Measurements from ENCODE around the gene DRD4. TPM values are rescaled to one million over a fixed set of nuclear protein-coding genes. Genes with fewer than 3 reads are reported as not detected.
"Not testable (repeated sequence)": the region's sequence is repeated elsewhere in the genome, so short reads cannot be mapped to it uniquely, and the experiment has no call there.

The DRD4 gene
- polyA plus RNA-seq, 3 donors, result 0.13 TPM; not detected in 2

GRCh38 chr11:688681-689080 lies 51.6 kb downstream of the DRD4 start:
- H3K4me1 ChIP-seq (ENCODE audit: control insufficient read depth in 1 of 2, insufficient read depth in 2 of 2, low read length in 2 of 2), result peaks cover 7% of the 10 kb centered on the region in 2 donors
- no peaks in the 10 kb centered on the region for H3K9me3 ChIP-seq (replicated peaks in 1 of 2; ENCODE audit: control insufficient read depth in 1 of 2, insufficient read depth in 1 of 2, low read length in 2 of 2)
- H3K27me3 ChIP-seq (ENCODE audit: control insufficient read depth in 2 of 2, insufficient read depth in 2 of 2, low read length in 2 of 2), result no peaks in the 10 kb centered on the region
- H3K4me1 Mint-ChIP-seq, result peaks cover 14% of the 10 kb centered on the region
- no peak overlapping the region for H3K27ac Mint-ChIP-seq
- peaks cover 22% of the 10 kb centered on the region for H4K20me1 ChIP-seq (ENCODE audit: insufficient read depth, low read length)
- H3K36me3 ChIP-seq (replicated peaks in 1 of 2; ENCODE audit: control insufficient read depth in 1 of 2, insufficient read depth in 2 of 2, low read length in 2 of 2), result peaks cover 50 to 74% of the 10 kb centered on the region in 2 donors
- peaks cover 28% of the 10 kb centered on the region for H3K79me2 ChIP-seq (ENCODE audit: insufficient read depth, low read length)
- intact Hi-C loops (cut with micrococcal nuclease), result no loop called here
- 24% methylated on average over 9 of the region's 9 CpGs for WGBS (ENCODE audit: insufficient coverage)
- DNase-seq, result no peak
- no peak overlapping the region for H3K9ac ChIP-seq (ENCODE audit: insufficient read depth, low read length, poor library complexity, severe bottlenecking)
- H3K4me3 ChIP-seq (replicated peaks in 1 of 3; ENCODE audit: low read depth in 2 of 3, low read length in 3 of 3), result no peak overlapping the region
- H3K4me2 ChIP-seq (replicated peaks; ENCODE audit: extremely low read depth, low read length, poor library complexity, severe bottlenecking), result no peak overlapping the region
- no peak for TF ChIP-seq CTCF (IDR thresholded peaks at IDR 0.05)
- peaks cover 0 to 8% (median 5%) of the 10 kb centered on the region in 3 donors for H3K27me3 Mint-ChIP-seq (ENCODE audit: low read depth in 3 of 3)
- H3K4me3 Mint-ChIP-seq, result no peak overlapping the region
- peaks cover 62 to 77% of the 10 kb centered on the region in 2 donors for H3K36me3 Mint-ChIP-seq
- H3K27ac ChIP-seq (ENCODE audit: low read depth in 1 of 2, low read length in 2 of 2), result no peak overlapping the region
- H3K9me3 Mint-ChIP-seq, result peaks cover 0 to 1% (median 0%) of the 10 kb centered on the region in 7 donors
- no peak overlapping the region for H2AFZ ChIP-seq (ENCODE audit: insufficient read depth, low read depth, low read length, poor library complexity, severe bottlenecking)

GRCh38 chr11:689625-690024 lies 52.6 kb downstream of the DRD4 start:
- no peak overlapping the region for H3K27ac ChIP-seq (ENCODE audit: low read depth in 1 of 2, low read length in 2 of 2)
- intact Hi-C loops (cut with micrococcal nuclease), result loop anchor here in 1 of 2 donors (10.0 kb wide), 1 partner anchor 695 kb away; the partner anchor contains the start of gene BRSK2
- H3K4me3 ChIP-seq (replicated peaks in 1 of 3; ENCODE audit: low read depth in 2 of 3, low read length in 3 of 3), result no peak overlapping the region
- Mint-ChIP-seq H3K4me1 (peaks cover 17% of the 10 kb centered on the region), H3K36me3 (peaks cover 52 to 67% of the 10 kb centered on the region in 2 donors), H3K27ac (no peak overlapping the region), H3K27me3 (ENCODE audit: low read depth in 3 of 3) (peaks cover 0 to 8% (median 5%) of the 10 kb centered on the region in 3 donors), H3K4me3 (no peak overlapping the region), H3K9me3 (peaks cover 0 to 1% (median 0%) of the 10 kb centered on the region in 7 donors)
- no peak for TF ChIP-seq CTCF (IDR thresholded peaks at IDR 0.05)
- peaks cover 27% of the 10 kb centered on the region for H4K20me1 ChIP-seq (ENCODE audit: insufficient read depth, low read length)
- no peaks in the 10 kb centered on the region for H3K9me3 ChIP-seq (replicated peaks in 1 of 2; ENCODE audit: control insufficient read depth in 1 of 2, insufficient read depth in 1 of 2, low read length in 2 of 2)
- H3K4me1 ChIP-seq (ENCODE audit: control insufficient read depth in 1 of 2, insufficient read depth in 2 of 2, low read length in 2 of 2), result peaks cover 14 to 15% of the 10 kb centered on the region in 2 donors
- peaks cover 41 to 65% of the 10 kb centered on the region in 2 donors for H3K36me3 ChIP-seq (replicated peaks in 1 of 2; ENCODE audit: control insufficient read depth in 1 of 2, insufficient read depth in 2 of 2, low read length in 2 of 2)
- no peak overlapping the region for H3K9ac ChIP-seq (ENCODE audit: insufficient read depth, low read length, poor library complexity, severe bottlenecking)
- DNase-seq, result no peak
- no peak overlapping the region for H3K4me2 ChIP-seq (replicated peaks; ENCODE audit: extremely low read depth, low read length, poor library complexity, severe bottlenecking)
- WGBS (ENCODE audit: insufficient coverage), result 60% methylated on average over 7 of the region's 7 CpGs
- peaks cover 34% of the 10 kb centered on the region for H3K79me2 ChIP-seq (ENCODE audit: insufficient read depth, low read length)
- no peaks in the 10 kb centered on the region for H3K27me3 ChIP-seq (ENCODE audit: control insufficient read depth in 2 of 2, insufficient read depth in 2 of 2, low read length in 2 of 2)
- no peak overlapping the region for H2AFZ ChIP-seq (ENCODE audit: insufficient read depth, low read depth, low read length, poor library complexity, severe bottlenecking)

GRCh38 chr11:690244-690643 lies 53.2 kb downstream of the DRD4 start:
- Histone ChIP-seq H3K4me1 (ENCODE audit: control insufficient read depth in 1 of 2, insufficient read depth in 2 of 2, low read length in 2 of 2) (peaks cover 14 to 18% of the 10 kb centered on the region in 2 donors), H4K20me1 (ENCODE audit: insufficient read depth, low read length) (peaks cover 27% of the 10 kb centered on the region), H3K79me2 (ENCODE audit: insufficient read depth, low read length) (peaks cover 34% of the 10 kb centered on the region), H3K36me3 (replicated peaks in 1 of 2; ENCODE audit: control insufficient read depth in 1 of 2, insufficient read depth in 2 of 2, low read length in 2 of 2) (peaks cover 35 to 58% of the 10 kb centered on the region in 2 donors)
- H3K4me3 Mint-ChIP-seq; H3K4me3 ChIP-seq (replicated peaks in 1 of 3; ENCODE audit: low read depth in 2 of 3, low read length in 3 of 3); H3K9ac ChIP-seq (ENCODE audit: insufficient read depth, low read length, poor library complexity, severe bottlenecking); H3K9me3 ChIP-seq (replicated peaks in 1 of 2; ENCODE audit: control insufficient read depth in 1 of 2, insufficient read depth in 1 of 2, low read length in 2 of 2); H3K27me3 ChIP-seq (ENCODE audit: control insufficient read depth in 2 of 2, insufficient read depth in 2 of 2, low read length in 2 of 2); H3K9me3 Mint-ChIP-seq; H3K4me2 ChIP-seq (replicated peaks; ENCODE audit: extremely low read depth, low read length, poor library complexity, severe bottlenecking); H3K27ac Mint-ChIP-seq; DNase-seq; H2AFZ ChIP-seq (ENCODE audit: insufficient read depth, low read depth, low read length, poor library complexity, severe bottlenecking); H3K27me3 Mint-ChIP-seq (ENCODE audit: low read depth in 3 of 3); H3K27ac ChIP-seq (ENCODE audit: low read depth in 1 of 2, low read length in 2 of 2): not testable (repeated sequence)
- WGBS (ENCODE audit: insufficient coverage), result 100% methylated on average over 2 of the region's 3 CpGs
- intact Hi-C loops (cut with micrococcal nuclease), result loop anchor here in 1 of 2 donors (10.0 kb wide), 1 partner anchor 695 kb away; the partner anchor contains the start of gene BRSK2
- Mint-ChIP-seq H3K36me3 (peaks cover 50 to 63% of the 10 kb centered on the region in 2 donors), H3K4me1 (peaks cover 17% of the 10 kb centered on the region)
